MCF 10A (cell line): Measurements from ENCODE around the gene MSL2. TPM values are rescaled to one million over a fixed set of nuclear protein-coding genes. Genes with fewer than 3 reads are reported as not detected.
"Not testable (repeated sequence)": the region's sequence is repeated elsewhere in the genome, so short reads cannot be mapped to it uniquely, and the experiment has no call there.

ENCODE experiments used
- BruUV-seq: library from RNA; stranded (reverse); fragments of 400-500 nt; replicated peaks from 2 replicates; lab custom pipeline; 2021; lab: Mats Ljungman, UMichigan
- CTCF ChIA-PET: fragments of 300-600 bp; sonication (Branson Sonifier 250); formaldehyde crosslinking; extraction: SDS; loops from one replicate; lab custom pipeline; 2021; ENCODE audit warnings: antibody characterized with exemption, inconsistent platforms; lab: Yijun Ruan, JAX
- POLR2A ChIA-PET: fragments of 300-600, 350-650 bp; sonication (Branson Sonifier 250); formaldehyde crosslinking; extraction: SDS; loops from one replicate; lab custom pipeline; 2020; ENCODE audit warnings: antibody characterized with exemption, inconsistent platforms; lab: Yijun Ruan, JAX
- DNase-seq: peaks from one replicate; pipeline ENCODE4 v3.0.0-alpha.2; 2018; ENCODE audit not compliant: unreplicated experiment
- H3K27ac Mint-ChIP-seq: one replicate; pipeline ENCODE4 v1.8.0; 2022; ENCODE audit warnings: mild to moderate bottlenecking, low read depth, mixed read lengths; ENCODE audit not compliant: unreplicated experiment
- H3K27me3 Mint-ChIP-seq: one replicate; pipeline ENCODE4 v1.8.0; 2022; ENCODE audit warnings: mixed read lengths; ENCODE audit not compliant: insufficient read depth, unreplicated experiment
- H3K36me3 Mint-ChIP-seq: one replicate; pipeline ENCODE4 v1.8.0; 2022; ENCODE audit warnings: mild to moderate bottlenecking, moderate library complexity, mixed read lengths; ENCODE audit not compliant: insufficient read depth, unreplicated experiment
- H3K4me1 Mint-ChIP-seq: one replicate; pipeline ENCODE4 v1.8.0; 2022; ENCODE audit warnings: mixed read lengths; ENCODE audit not compliant: insufficient read depth, unreplicated experiment
- H3K4me3 Mint-ChIP-seq: one replicate; pipeline ENCODE4 v1.8.0; 2022; ENCODE audit warnings: mild to moderate bottlenecking, moderate library complexity, mixed read lengths; ENCODE audit not compliant: unreplicated experiment
- H3K9me3 Mint-ChIP-seq: one replicate; pipeline ENCODE4 v1.8.0; 2022; ENCODE audit warnings: mixed read lengths; ENCODE audit not compliant: unreplicated experiment
- intact Hi-C: fragments of 100-400 bp; cut with micrococcal nuclease; formaldehyde crosslinking; loops from 2 replicates; pipeline ENCODE4 v1.14.1; 2022
- total RNA-seq: library from RNA; stranded (reverse); gene quantifications from 2 replicates; pipeline ENCODE4 v1.2.3, GENCODE V29; 2022
- TF ChIP-seq, protein P1 (sequence below): fragments of 200-600 bp; IDR thresholded peaks from one replicate; pipeline ENCODE4 v1.8.0; 2022; ENCODE audit warnings: antibody characterized with exemption, mild to moderate bottlenecking; ENCODE audit not compliant: unreplicated experiment

The MSL2 gene
- total RNA-seq, 1 experiment from 2014 or later: 33.4 TPM

DNA sequence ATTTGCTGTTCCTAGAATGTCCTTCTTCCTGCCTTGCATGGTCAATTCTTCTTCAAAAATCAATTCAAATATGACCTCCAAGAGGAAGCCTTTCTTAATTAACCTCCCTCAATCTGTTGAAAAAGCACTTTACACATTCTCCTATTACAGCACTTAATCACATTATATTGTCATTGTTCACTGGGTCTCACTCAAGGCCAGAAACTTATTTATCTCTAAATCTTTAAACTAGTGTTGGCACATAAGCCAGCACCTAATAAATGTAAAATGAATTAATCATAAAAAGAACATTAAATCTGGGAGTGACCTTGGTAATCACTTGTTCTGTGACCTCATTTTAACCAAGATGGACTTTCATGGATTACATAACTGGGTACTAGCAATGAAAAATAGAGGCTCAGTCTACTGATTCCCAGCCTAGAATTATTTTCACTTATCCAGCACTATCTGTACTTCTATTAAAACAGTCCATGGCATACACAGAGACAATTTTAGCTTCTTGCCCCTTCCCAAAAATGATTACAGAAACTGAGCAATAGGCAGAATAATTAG is 22.1 kb downstream of the MSL2 start:
- H3K9me3 Mint-ChIP-seq: no peaks in the 10 kb centered on the region
- no peaks in the 10 kb centered on the region for H3K27me3 Mint-ChIP-seq
- H3K4me1 Mint-ChIP-seq: peaks cover 5% of the 10 kb centered on the region
- H3K36me3 Mint-ChIP-seq: no peaks in the 10 kb centered on the region
- H3K4me3 Mint-ChIP-seq: no peak overlapping the region
- H3K27ac Mint-ChIP-seq: no peak overlapping the region
- TF ChIP-seq, protein P1, sequence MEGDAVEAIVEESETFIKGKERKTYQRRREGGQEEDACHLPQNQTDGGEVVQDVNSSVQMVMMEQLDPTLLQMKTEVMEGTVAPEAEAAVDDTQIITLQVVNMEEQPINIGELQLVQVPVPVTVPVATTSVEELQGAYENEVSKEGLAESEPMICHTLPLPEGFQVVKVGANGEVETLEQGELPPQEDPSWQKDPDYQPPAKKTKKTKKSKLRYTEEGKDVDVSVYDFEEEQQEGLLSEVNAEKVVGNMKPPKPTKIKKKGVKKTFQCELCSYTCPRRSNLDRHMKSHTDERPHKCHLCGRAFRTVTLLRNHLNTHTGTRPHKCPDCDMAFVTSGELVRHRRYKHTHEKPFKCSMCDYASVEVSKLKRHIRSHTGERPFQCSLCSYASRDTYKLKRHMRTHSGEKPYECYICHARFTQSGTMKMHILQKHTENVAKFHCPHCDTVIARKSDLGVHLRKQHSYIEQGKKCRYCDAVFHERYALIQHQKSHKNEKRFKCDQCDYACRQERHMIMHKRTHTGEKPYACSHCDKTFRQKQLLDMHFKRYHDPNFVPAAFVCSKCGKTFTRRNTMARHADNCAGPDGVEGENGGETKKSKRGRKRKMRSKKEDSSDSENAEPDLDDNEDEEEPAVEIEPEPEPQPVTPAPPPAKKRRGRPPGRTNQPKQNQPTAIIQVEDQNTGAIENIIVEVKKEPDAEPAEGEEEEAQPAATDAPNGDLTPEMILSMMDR: no peak
- intact Hi-C loops: no loop called here
- ChIA-PET CTCF (interaction anchor here (1.2 to 1.3 kb wide), 2 partner anchors 9 to 19 kb away, joined by 3 read pairs; no protein-coding TSS in a partner anchor), POLR2A (interaction anchor here (0.8 to 1.5 kb wide), 2 partner anchors 18 to 22 kb away, joined by 3 read pairs; partner anchors contain the start of gene MSL2)
- DNase-seq: no peak
- BruUV-seq: no TSS peak

DNA sequence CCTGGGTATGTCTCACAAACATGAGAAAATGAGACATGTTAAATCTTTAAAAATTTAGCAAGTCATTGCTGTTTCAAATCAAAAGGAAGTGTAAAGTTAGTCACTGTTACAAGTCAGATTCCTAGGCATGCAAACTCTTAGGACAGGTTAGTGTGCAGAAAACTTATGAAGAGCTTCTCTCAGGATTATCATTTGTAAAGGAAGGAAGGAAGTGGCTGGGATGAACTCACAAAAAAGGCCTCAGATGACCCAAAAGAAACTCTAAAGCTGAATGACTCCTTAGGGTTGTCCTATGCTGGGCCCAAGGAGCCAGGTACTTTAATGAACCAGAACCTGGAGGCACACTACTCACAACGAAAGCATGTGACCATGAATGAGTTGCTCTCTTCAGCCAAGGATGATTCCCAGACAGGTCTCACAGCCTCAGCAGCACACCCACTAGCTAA is 25.0 kb downstream of the MSL2 start:
- TF ChIP-seq, protein P1: no peak
- Mint-ChIP-seq H3K4me1 (no peaks in the 10 kb centered on the region), H3K36me3 (no peaks in the 10 kb centered on the region), H3K4me3 (no peak overlapping the region), H3K27me3 (no peaks in the 10 kb centered on the region), H3K9me3 (no peaks in the 10 kb centered on the region), H3K27ac (peak overlapping the region; percentile 54)
- DNase-seq: peak; percentile 18
- ChIA-PET CTCF (interaction anchor here (0.6 to 0.7 kb wide), 2 partner anchors 22 to 79 kb away, joined by 3 read pairs; partner anchors contain the start of gene PCCB), POLR2A (interaction anchor here (0.9 to 2.2 kb wide), 5 partner anchors 19 to 26 kb away, joined by 3 to 9 read pairs (median 3); partner anchors contain the start of gene MSL2)
- intact Hi-C loops: no loop called here
- BruUV-seq: no TSS peak

DNA sequence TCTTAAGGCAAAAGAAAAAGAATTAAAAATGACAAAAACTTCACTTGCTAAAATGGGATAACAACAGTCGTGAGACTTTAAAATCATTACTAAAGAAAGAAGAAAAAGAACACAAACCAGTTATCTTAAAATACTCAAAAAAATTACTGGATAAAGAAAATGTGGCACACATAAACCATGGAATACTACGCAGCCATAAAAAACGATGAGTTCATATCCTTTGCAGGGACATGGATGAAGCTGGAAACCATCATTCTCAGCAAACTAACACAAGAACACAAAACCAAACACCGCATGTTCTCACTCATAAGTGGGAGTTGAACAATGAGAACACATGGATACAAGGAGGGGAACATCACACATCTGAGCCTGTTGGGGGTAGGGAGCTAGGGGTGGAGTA is 27.9 kb downstream of the MSL2 start:
- H3K36me3 Mint-ChIP-seq, H3K9me3 Mint-ChIP-seq, H3K27me3 Mint-ChIP-seq, H3K4me3 Mint-ChIP-seq, BruUV-seq, intact Hi-C loops, DNase-seq, H3K27ac Mint-ChIP-seq: not testable (repeated sequence)
- peaks cover 15% of the 10 kb centered on the region for H3K4me1 Mint-ChIP-seq
- ChIA-PET CTCF (interaction anchor here (1.3 kb wide), 1 partner anchor 12 kb away, joined by 3 read pairs; no protein-coding TSS in a partner anchor), POLR2A (interaction anchor here (0.6 to 1.0 kb wide), 4 partner anchors 25 to 620 kb away, joined by 3 read pairs; no protein-coding TSS in a partner anchor)

DNA sequence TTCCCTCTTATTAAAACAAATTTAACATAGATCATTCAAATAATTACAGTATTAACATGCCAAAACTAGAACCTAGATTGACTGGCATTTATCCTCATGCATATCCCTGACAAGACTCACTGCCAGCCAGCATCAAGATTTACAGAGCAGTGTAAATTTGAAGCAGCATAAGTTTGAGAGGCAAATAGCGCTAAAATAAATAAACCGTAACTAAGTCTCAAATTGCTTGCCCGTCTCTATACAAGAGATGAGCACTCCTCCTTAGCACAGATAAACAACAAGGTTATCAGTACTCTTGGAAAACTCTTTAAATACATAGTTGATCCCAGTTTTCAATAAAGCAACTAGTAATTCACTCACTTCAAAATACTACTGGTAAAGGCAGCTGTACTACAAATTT is 29.6 kb downstream of the MSL2 start:
- Mint-ChIP-seq H3K27me3 (no peaks in the 10 kb centered on the region), H3K36me3 (no peaks in the 10 kb centered on the region), H3K4me1 (peaks cover 25% of the 10 kb centered on the region), H3K4me3 (no peak overlapping the region), H3K9me3 (no peaks in the 10 kb centered on the region), H3K27ac (peak overlapping the region; percentile 39)
- intact Hi-C loops: no loop called here
- DNase-seq: no peak
- TF ChIP-seq, protein P1: no peak
- BruUV-seq: no TSS peak
- CTCF ChIA-PET: interaction anchor here (0.7 kb wide), 1 partner anchor 26 kb away, joined by 3 read pairs; no protein-coding TSS in a partner anchor
- POLR2A ChIA-PET: interaction anchor here (1.2 kb wide), 1 partner anchor 30 kb away, joined by 6 read pairs; the partner anchor contains the start of gene MSL2

DNA sequence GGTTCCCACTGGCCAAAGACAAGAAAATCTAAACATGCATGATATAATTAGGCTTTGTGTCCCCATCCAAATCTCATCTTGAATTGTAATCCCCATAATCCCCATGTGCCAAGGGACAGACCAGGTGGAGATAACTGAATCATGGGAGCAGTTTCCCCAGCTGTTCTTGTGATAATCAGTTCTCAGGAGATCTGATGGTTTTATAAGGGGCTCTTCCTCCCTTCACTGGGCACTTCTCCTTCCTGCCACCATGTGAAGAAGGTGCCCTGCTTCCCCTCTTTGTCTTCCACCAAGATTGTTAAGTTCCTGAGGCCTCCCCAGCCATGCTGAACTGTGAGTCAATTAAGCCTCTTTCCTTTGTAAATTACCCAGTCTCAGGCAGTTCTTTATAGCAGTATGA is 32.5 kb downstream of the MSL2 start:
- H3K27me3 Mint-ChIP-seq, BruUV-seq, H3K4me3 Mint-ChIP-seq, intact Hi-C loops, H3K36me3 Mint-ChIP-seq, DNase-seq, H3K9me3 Mint-ChIP-seq: not testable (repeated sequence)
- POLR2A ChIA-PET: interaction anchor here (0.6 to 2.0 kb wide), 3 partner anchors 30 to 699 kb away, joined by 3 to 5 read pairs (median 4); partner anchors contain the start of gene MSL2
- H3K4me1 Mint-ChIP-seq: peaks cover 28% of the 10 kb centered on the region
- H3K27ac Mint-ChIP-seq: peak overlapping the region; percentile 33
- CTCF ChIA-PET: interaction anchor here (0.5 to 0.7 kb wide), 2 partner anchors 37 to 53 kb away, joined by 3 read pairs; no protein-coding TSS in a partner anchor
